Glomerular endothelial cell (primary cell): Measurements from ENCODE around the gene CDH23. TPM values are rescaled to one million over a fixed set of nuclear protein-coding genes. Genes with fewer than 3 reads are reported as not detected.

Source experiments
- DNase-seq: peaks from one replicate; pipeline ENCODE4 v3.0.0-alpha.2; 2011; ENCODE audit warnings: low read depth, low spot score; ENCODE audit errors: extremely low read depth
- total RNA-seq: library from RNA; depleted of rRNA; stranded (reverse); fragments of >200 nt; gene quantifications from 2 replicates; pipeline ENCODE4 v1.2.3, GENCODE V29; 2015

CDH23 gene
- total RNA-seq, 1 donor from 2014 or later: not detected

GRCh38 chr10:71695502-71696476 lies 299.1 kb downstream of the CDH23 start:
- no peak for DNase-seq

GRCh38 chr10:71696628-71697326 lies 300.1 kb downstream of the CDH23 start:
- DNase-seq: no peak

GRCh38 chr10:71697938-71698709 lies 301.4 kb downstream of the CDH23 start:
- DNase-seq: no peak

- no peak for DNase-seq
Measured at GRCh38 chr10:71698737-71699136, 302.0 kb downstream of the CDH23 start.

GRCh38 chr10:71700731-71701368 lies 304.1 kb downstream of the CDH23 start:
- no peak for DNase-seq

- DNase-seq: no peak
Measured at GRCh38 chr10:71701496-71702132, 304.9 kb downstream of the CDH23 start.

- DNase-seq: no peak
Measured at GRCh38 chr10:71703577-71703976, 306.9 kb downstream of the CDH23 start.

- no peak for DNase-seq
Measured at GRCh38 chr10:71704816-71705215, 308.1 kb downstream of the CDH23 start.

GRCh38 chr10:71705582-71705981 lies 308.9 kb downstream of the CDH23 start:
- no peak for DNase-seq

- DNase-seq: no peak
Measured at GRCh38 chr10:71706216-71707121, 309.7 kb downstream of the CDH23 start.

GRCh38 chr10:71707240-71707789 lies 310.6 kb downstream of the CDH23 start:
- no peak for DNase-seq

GRCh38 chr10:71708301-71708703 lies 311.6 kb downstream of the CDH23 start:
- DNase-seq: no peak

- DNase-seq: no peak
Measured at GRCh38 chr10:71708897-71709882, 312.5 kb downstream of the CDH23 start.

- DNase-seq: no peak
Measured at GRCh38 chr10:71710519-71710918, 313.8 kb downstream of the CDH23 start.

- DNase-seq: no peak
Measured at GRCh38 chr10:71711052-71711623, 314.4 kb downstream of the CDH23 start.

GRCh38 chr10:71712170-71712569 lies 315.4 kb downstream of the CDH23 start:
- no peak for DNase-seq

- no peak for DNase-seq
Measured at GRCh38 chr10:71712572-71713134, 315.9 kb downstream of the CDH23 start.
